GM23338 (cell line): ENCODE data around the gene POGZ. TPM values are rescaled to one million over a fixed set of nuclear protein-coding genes. Genes with fewer than 3 reads are reported as not detected.

Experiments used
- ATAC-seq: fragments of 200-7000 bp; cut with Tn5 transposase; 3 replicates; pipeline ENCODE4 v1.9.1; 2020
- DNase-seq: peaks from one replicate; pipeline ENCODE4 v3.0.0-alpha.2; 2015; ENCODE audit warnings: low spot score
- H2AFZ ChIP-seq: fragments of 200-600 bp; sonication (generic); 2 replicates; pipeline ENCODE4 v1.8.0; 2016; ENCODE audit warnings: antibody characterized with exemption, mild to moderate bottlenecking, moderate library complexity
- H3F3A ChIP-seq: fragments of 200-600 bp; sonication (generic); replicated peaks from 2 replicates; pipeline ENCODE4 v1.8.0; 2017; ENCODE audit warnings: antibody characterized with exemption, mixed run types, low read depth
- H3K27ac ChIP-seq: fragments of 200-600 bp; sonication (generic); 2 replicates; pipeline ENCODE4 v1.6.1; 2016; ENCODE audit warnings: low read depth
- H3K27me3 ChIP-seq: fragments of 200-600 bp; sonication (generic); 2 replicates; pipeline ENCODE4 v1.8.0; 2016; ENCODE audit warnings: mild to moderate bottlenecking, mixed run types, moderate library complexity; ENCODE audit not compliant: insufficient read depth
- H3K36me3 ChIP-seq: fragments of 200-600 bp; sonication (generic); 2 replicates; pipeline ENCODE4 v1.8.0; 2016; ENCODE audit warnings: mild to moderate bottlenecking; ENCODE audit not compliant: insufficient read depth
- H3K4me1 ChIP-seq: fragments of 200-600 bp; sonication (generic); 2 replicates; pipeline ENCODE4 v1.8.0; 2016; ENCODE audit warnings: mild to moderate bottlenecking, moderate library complexity; ENCODE audit not compliant: insufficient read depth
- H3K4me2 ChIP-seq: fragments of 200-600 bp; sonication (generic); 2 replicates; pipeline ENCODE4 v1.7.1; 2017; ENCODE audit warnings: mixed run types
- H3K4me3 ChIP-seq: fragments of 200-600 bp; sonication (generic); 2 replicates; pipeline ENCODE4 v1.6.1; 2016; ENCODE audit warnings: mixed run types
- H3K79me2 ChIP-seq: fragments of 200-600 bp; sonication (generic); replicated peaks from 2 replicates; pipeline ENCODE4 v1.8.0; 2017; ENCODE audit warnings: mild to moderate bottlenecking; ENCODE audit not compliant: insufficient read depth
- H3K9me2 ChIP-seq: fragments of 200-600 bp; sonication (generic); 2 replicates; pipeline ENCODE4 v1.8.0; 2017; ENCODE audit not compliant: insufficient read depth
- H4K20me1 ChIP-seq: fragments of 200-600 bp; sonication (generic); replicated peaks from 2 replicates; pipeline ENCODE4 v1.8.0; 2017; ENCODE audit warnings: mild to moderate bottlenecking; ENCODE audit not compliant: insufficient read depth
- H3K27ac Mint-ChIP-seq: 2 replicates; pipeline ENCODE4 v1.8.0; 2020; ENCODE audit warnings: inconsistent platforms, mild to moderate bottlenecking, moderate library complexity, mixed read lengths
- H3K27me3 Mint-ChIP-seq: 3 replicates; pipeline ENCODE4 v1.8.0; 2022; ENCODE audit warnings: low read depth, mild to moderate bottlenecking, moderate library complexity, mixed read lengths, inconsistent platforms; ENCODE audit not compliant: insufficient read depth, poor library complexity
- H3K36me3 Mint-ChIP-seq: 3 replicates; pipeline ENCODE4 v1.8.0; 2021; ENCODE audit warnings: low read depth, mild to moderate bottlenecking, inconsistent platforms, moderate library complexity, mixed read lengths
- H3K4me1 Mint-ChIP-seq: 3 replicates; pipeline ENCODE4 v1.8.0; 2020; ENCODE audit warnings: mild to moderate bottlenecking, inconsistent platforms, mixed read lengths
- H3K4me3 Mint-ChIP-seq: 3 replicates; pipeline ENCODE4 v1.8.0; 2021; ENCODE audit warnings: moderate library complexity, mild to moderate bottlenecking, inconsistent platforms, mixed read lengths
- H3K9me3 Mint-ChIP-seq: 3 replicates; pipeline ENCODE4 v1.8.0; 2020; ENCODE audit warnings: moderate library complexity, mild to moderate bottlenecking, inconsistent platforms, mixed read lengths
- EZH2phosphoT487 ChIP-seq: fragments of 200-600 bp; sonication (generic); IDR thresholded peaks from one replicate; pipeline ENCODE4 v1.8.1; 2018; ENCODE audit warnings: antibody characterized with exemption; ENCODE audit not compliant: unreplicated experiment
- NANOG ChIP-seq: IDR thresholded peaks from 2 replicates; pipeline ENCODE4 v1.6.1; 2016; ENCODE audit warnings: antibody characterized with exemption, borderline replicate concordance
- POLR2AphosphoS5 ChIP-seq: IDR thresholded peaks from 2 replicates; pipeline ENCODE4 v1.6.1; 2016; ENCODE audit warnings: antibody characterized with exemption, low read depth
- ZNF462 ChIP-seq: fragments of 250-450 bp; sonication (Bioruptor Pico); IDR thresholded peaks from 2 replicates; pipeline ENCODE4 v1.5.0; 2020; ENCODE audit warnings: mild to moderate bottlenecking, moderate library complexity
- polyA plus RNA-seq: library from polyadenylated mRNA; unstranded; fragments of >200 nt; fragmentation: Nextera tagmentation; extraction: Ambion mirVana; gene quantifications from 2 replicates; pipeline ENCODE4 v1.2.1, GENCODE V29; 2016
- total RNA-seq: library from RNA; depleted of rRNA; stranded (reverse); fragments of >200 nt; shearing (Covaris generic); gene quantifications from 2 replicates; pipeline ENCODE4 v1.2.3, GENCODE V29; 2014
- TF ChIP-seq, protein P1 (sequence below): IDR thresholded peaks from 2 replicates; pipeline ENCODE4 v1.6.1; 2016; ENCODE audit warnings: antibody characterized with exemption

The POGZ gene
- total and polyA plus RNA-seq, 2 experiments from 2014 or later: 47.0 to 72.5 TPM

DNA sequence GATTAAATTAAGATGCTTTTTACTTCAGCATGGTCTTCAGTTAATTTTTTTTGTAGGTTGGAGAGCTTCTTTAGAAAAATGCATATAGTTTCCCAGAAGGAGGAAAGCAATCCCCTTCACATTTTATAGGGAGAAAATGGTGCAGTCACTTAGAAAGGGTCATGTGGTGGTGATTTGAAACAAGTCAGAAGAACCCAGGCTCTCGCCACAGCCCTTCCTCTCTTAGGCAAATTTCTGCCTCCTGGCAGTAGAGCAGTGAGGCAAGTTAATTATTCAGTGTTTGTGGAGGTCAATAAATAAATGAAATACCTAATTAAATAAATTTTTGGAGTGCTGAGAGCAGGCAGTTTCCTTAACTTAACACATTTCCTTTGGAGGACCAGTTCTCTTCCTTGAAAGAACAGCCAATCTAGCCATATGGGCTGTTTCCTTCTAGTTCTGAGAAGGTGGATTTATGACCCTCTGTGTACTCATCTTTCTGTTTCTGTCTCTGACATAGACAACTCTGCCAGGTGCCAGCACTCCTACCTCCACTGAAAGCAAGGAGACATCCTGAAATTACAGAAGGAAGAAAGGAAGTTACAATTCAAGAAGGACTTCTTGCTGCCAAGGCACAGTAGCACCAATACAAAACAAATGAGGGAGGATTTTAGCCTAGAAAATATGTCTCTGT lies 19.0 kb upstream of the POGZ start:
- no peak for DNase-seq
- H3F3A ChIP-seq: no peaks in the 10 kb centered on the region
- no peaks in the 10 kb centered on the region for H4K20me1 ChIP-seq
- H3K4me1 ChIP-seq: no peaks in the 10 kb centered on the region
- no peak overlapping the region for H2AFZ ChIP-seq
- H3K27ac Mint-ChIP-seq: no peak overlapping the region
- no peaks in the 10 kb centered on the region for H3K36me3 Mint-ChIP-seq
- H3K27me3 ChIP-seq: no peaks in the 10 kb centered on the region
- peaks cover 8% of the 10 kb centered on the region; the same call in 2 of the 3 replicates for H3K4me1 Mint-ChIP-seq
- H3K36me3 ChIP-seq: no peaks in the 10 kb centered on the region
- H3K4me2 ChIP-seq: no peak overlapping the region
- H3K27ac ChIP-seq: no peak overlapping the region
- ATAC-seq: no peak
- TF ChIP-seq, protein P1, sequence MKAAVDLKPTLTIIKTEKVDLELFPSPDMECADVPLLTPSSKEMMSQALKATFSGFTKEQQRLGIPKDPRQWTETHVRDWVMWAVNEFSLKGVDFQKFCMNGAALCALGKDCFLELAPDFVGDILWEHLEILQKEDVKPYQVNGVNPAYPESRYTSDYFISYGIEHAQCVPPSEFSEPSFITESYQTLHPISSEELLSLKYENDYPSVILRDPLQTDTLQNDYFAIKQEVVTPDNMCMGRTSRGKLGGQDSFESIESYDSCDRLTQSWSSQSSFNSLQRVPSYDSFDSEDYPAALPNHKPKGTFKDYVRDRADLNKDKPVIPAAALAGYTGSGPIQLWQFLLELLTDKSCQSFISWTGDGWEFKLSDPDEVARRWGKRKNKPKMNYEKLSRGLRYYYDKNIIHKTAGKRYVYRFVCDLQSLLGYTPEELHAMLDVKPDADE: no peak
- TF ChIP-seq NANOG: no peak
- no peak for TF ChIP-seq ZNF462 (CRISPR knock-in tag)
- TF ChIP-seq POLR2AphosphoS5: no peak
- no peak for TF ChIP-seq EZH2phosphoT487
- no peak overlapping the region for H3K4me3 Mint-ChIP-seq
- no peaks in the 10 kb centered on the region for H3K79me2 ChIP-seq
- H3K4me3 ChIP-seq: no peak overlapping the region
- peaks cover 2% of the 10 kb centered on the region for H3K27me3 Mint-ChIP-seq
- H3K9me3 Mint-ChIP-seq: no peaks in the 10 kb centered on the region; the same call in 2 of the 3 replicates
- no peaks in the 10 kb centered on the region for H3K9me2 ChIP-seq
